ENCODE data around the gene TRIO.

The TRIO gene

DNA sequence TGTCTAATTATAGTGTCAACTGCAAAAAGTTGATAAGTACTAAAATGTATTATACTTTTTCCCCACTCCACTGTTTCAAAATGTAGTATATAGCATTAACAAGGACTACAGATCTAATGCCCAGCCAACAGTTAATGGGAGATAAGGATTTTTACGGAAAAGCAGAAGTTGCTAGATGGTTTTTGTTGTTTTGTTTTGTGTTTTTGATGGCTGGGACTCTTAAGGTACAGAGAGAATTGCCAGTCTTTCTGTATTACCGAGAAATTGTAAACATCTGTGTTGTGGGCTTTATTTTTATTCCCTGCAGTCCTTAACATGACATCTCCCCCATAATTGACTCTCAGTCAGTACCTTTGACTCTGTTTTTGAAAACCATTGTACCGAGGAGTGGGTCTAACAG lies 44.0 kb downstream of the TRIO start:
- ChIA-PET CTCF (no interaction called here), POLR2A (no interaction called here)
- Histone ChIP-seq H3K27ac (ENCODE audit: extremely low read depth, low read depth, low read length) (peak overlapping the region; percentile 61), H3K9me3 (ENCODE audit: control insufficient read depth, insufficient read depth, low read depth, low read length) (no peaks in the 10 kb centered on the region), H3K36me3 (ENCODE audit: control insufficient read depth in 2 of 2, insufficient read depth in 1 of 2, low read length in 2 of 2) (no peaks in the 10 kb centered on the region), H3K4me1 (ENCODE audit: control insufficient read depth, insufficient read depth, low read length) (peaks cover 80% of the 10 kb centered on the region), H3K4me3 (ENCODE audit: low read depth, low read length) (no peak overlapping the region)
- no peak for TF ChIP-seq ZNF664 (tag by site-specific recombination; IDR thresholded peaks at IDR 0.05)
- no peak for TF ChIP-seq ZBTB1 (tag by site-specific recombination; IDR thresholded peaks at IDR 0.05)
- TF ChIP-seq IKZF3 (tag by site-specific recombination; IDR thresholded peaks at IDR 0.05): 0 out of 2 replicates have a peak, but pooled peaks have one; percentile 9
- no peak for TF ChIP-seq ZNF248 (tag by site-specific recombination; IDR thresholded peaks at IDR 0.05)
- peak; percentile 53; the same call in 1 of the 2 replicates for TF ChIP-seq ZBTB17 (tag by site-specific recombination; IDR thresholded peaks at IDR 0.05)
- TF ChIP-seq ZNF596 (tag by site-specific recombination; IDR thresholded peaks at IDR 0.05): no peak
- TF ChIP-seq, protein P1, sequence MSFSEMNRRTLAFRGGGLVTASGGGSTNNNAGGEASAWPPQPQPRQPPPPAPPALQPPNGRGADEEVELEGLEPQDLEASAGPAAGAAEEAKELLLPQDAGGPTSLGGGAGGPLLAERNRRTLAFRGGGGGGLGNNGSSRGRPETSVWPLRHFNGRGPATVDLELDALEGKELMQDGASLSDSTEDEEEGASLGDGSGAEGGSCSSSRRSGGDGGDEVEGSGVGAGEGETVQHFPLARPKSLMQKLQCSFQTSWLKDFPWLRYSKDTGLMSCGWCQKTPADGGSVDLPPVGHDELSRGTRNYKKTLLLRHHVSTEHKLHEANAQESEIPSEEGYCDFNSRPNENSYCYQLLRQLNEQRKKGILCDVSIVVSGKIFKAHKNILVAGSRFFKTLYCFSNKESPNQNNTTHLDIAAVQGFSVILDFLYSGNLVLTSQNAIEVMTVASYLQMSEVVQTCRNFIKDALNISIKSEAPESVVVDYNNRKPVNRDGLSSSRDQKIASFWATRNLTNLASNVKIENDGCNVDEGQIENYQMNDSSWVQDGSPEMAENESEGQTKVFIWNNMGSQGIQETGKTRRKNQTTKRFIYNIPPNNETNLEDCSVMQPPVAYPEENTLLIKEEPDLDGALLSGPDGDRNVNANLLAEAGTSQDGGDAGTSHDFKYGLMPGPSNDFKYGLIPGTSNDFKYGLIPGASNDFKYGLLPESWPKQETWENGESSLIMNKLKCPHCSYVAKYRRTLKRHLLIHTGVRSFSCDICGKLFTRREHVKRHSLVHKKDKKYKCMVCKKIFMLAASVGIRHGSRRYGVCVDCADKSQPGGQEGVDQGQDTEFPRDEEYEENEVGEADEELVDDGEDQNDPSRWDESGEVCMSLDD (tag by site-specific recombination; IDR thresholded peaks at IDR 0.05): 0 out of 2 replicates have a peak, but pooled peaks have one; percentile 9
- TF ChIP-seq ZNF112 (tag by site-specific recombination; IDR thresholded peaks at IDR 0.05): no peak
- no peak for TF ChIP-seq ZNF791 (tag by site-specific recombination; IDR thresholded peaks at IDR 0.05)
- TF ChIP-seq ZNF311 (tag by site-specific recombination; IDR thresholded peaks at IDR 0.05; ENCODE audit: borderline replicate concordance): no peak
- TF ChIP-seq, protein P2, sequence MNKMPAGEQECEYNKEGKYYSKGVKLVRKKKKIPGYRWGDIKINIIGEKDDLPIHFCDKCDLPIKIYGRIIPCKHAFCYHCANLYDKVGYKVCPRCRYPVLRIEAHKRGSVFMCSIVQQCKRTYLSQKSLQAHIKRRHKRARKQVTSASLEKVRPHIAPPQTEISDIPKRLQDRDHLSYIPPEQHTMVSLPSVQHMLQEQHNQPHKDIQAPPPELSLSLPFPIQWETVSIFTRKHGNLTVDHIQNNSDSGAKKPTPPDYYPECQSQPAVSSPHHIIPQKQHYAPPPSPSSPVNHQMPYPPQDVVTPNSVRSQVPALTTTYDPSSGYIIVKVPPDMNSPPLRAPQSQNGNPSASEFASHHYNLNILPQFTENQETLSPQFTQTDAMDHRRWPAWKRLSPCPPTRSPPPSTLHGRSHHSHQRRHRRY (tag by site-specific recombination; IDR thresholded peaks at IDR 0.05): no peak
- TF ChIP-seq YY2 (tag by site-specific recombination; IDR thresholded peaks at IDR 0.05): no peak
- no peak for TF ChIP-seq ZNF157 (tag by site-specific recombination; IDR thresholded peaks at IDR 0.05)
- TF ChIP-seq ZNF777 (tag by site-specific recombination; IDR thresholded peaks at IDR 0.05; ENCODE audit: borderline replicate concordance): no peak
- TF ChIP-seq ZNF354C (tag by site-specific recombination; IDR thresholded peaks at IDR 0.05; ENCODE audit: borderline replicate concordance, low read depth): no peak
- TF ChIP-seq ZNF19 (tag by site-specific recombination; IDR thresholded peaks at IDR 0.05; ENCODE audit: low read depth): no peak
- peak; percentile 24; the same call in 1 of the 2 replicates for TF ChIP-seq ZNF121 (tag by site-specific recombination; IDR thresholded peaks at IDR 0.05)
- TF ChIP-seq ZNF548 (tag by site-specific recombination; IDR thresholded peaks at IDR 0.05): no peak
- TF ChIP-seq ZNF202 (tag by site-specific recombination; IDR thresholded peaks at IDR 0.05; ENCODE audit: borderline replicate concordance): no peak
- TF ChIP-seq, protein P3, sequence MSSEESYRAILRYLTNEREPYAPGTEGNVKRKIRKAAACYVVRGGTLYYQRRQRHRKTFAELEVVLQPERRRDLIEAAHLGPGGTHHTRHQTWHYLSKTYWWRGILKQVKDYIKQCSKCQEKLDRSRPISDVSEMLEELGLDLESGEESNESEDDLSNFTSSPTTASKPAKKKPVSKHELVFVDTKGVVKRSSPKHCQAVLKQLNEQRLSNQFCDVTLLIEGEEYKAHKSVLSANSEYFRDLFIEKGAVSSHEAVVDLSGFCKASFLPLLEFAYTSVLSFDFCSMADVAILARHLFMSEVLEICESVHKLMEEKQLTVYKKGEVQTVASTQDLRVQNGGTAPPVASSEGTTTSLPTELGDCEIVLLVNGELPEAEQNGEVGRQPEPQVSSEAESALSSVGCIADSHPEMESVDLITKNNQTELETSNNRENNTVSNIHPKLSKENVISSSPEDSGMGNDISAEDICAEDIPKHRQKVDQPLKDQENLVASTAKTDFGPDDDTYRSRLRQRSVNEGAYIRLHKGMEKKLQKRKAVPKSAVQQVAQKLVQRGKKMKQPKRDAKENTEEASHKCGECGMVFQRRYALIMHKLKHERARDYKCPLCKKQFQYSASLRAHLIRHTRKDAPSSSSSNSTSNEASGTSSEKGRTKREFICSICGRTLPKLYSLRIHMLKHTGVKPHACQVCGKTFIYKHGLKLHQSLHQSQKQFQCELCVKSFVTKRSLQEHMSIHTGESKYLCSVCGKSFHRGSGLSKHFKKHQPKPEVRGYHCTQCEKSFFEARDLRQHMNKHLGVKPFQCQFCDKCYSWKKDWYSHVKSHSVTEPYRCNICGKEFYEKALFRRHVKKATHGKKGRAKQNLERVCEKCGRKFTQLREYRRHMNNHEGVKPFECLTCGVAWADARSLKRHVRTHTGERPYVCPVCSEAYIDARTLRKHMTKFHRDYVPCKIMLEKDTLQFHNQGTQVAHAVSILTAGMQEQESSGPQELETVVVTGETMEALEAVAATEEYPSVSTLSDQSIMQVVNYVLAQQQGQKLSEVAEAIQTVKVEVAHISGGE (tag by site-specific recombination; conservative IDR thresholded peaks at IDR 0.05; ENCODE audit: low read depth): no peak
- TF ChIP-seq ZBTB48 (tag by site-specific recombination; IDR thresholded peaks at IDR 0.05): peak; percentile 13; the same call in 1 of the 2 replicates
- TF ChIP-seq, protein P4, sequence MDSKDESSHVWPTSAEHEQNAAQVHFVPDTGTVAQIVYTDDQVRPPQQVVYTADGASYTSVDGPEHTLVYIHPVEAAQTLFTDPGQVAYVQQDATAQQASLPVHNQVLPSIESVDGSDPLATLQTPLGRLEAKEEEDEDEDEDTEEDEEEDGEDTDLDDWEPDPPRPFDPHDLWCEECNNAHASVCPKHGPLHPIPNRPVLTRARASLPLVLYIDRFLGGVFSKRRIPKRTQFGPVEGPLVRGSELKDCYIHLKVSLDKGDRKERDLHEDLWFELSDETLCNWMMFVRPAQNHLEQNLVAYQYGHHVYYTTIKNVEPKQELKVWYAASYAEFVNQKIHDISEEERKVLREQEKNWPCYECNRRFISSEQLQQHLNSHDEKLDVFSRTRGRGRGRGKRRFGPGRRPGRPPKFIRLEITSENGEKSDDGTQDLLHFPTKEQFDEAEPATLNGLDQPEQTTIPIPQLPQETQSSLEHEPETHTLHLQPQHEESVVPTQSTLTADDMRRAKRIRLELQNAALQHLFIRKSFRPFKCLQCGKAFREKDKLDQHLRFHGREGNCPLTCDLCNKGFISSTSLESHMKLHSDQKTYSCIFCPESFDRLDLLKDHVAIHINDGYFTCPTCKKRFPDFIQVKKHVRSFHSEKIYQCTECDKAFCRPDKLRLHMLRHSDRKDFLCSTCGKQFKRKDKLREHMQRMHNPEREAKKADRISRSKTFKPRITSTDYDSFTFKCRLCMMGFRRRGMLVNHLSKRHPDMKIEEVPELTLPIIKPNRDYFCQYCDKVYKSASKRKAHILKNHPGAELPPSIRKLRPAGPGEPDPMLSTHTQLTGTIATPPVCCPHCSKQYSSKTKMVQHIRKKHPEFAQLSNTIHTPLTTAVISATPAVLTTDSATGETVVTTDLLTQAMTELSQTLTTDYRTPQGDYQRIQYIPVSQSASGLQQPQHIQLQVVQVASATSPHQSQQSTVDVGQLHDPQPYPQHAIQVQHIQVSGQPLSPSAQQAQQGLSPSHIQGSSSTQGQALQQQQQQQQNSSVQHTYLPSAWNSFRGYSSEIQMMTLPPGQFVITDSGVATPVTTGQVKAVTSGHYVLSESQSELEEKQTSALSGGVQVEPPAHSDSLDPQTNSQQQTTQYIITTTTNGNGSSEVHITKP (tag by site-specific recombination; IDR thresholded peaks at IDR 0.05): peak; percentile 19; the same call in 1 of the 2 replicates
- TF ChIP-seq ZNF302 (tag by site-specific recombination; IDR thresholded peaks at IDR 0.05; ENCODE audit: low read depth): no peak
- TF ChIP-seq, protein P5, sequence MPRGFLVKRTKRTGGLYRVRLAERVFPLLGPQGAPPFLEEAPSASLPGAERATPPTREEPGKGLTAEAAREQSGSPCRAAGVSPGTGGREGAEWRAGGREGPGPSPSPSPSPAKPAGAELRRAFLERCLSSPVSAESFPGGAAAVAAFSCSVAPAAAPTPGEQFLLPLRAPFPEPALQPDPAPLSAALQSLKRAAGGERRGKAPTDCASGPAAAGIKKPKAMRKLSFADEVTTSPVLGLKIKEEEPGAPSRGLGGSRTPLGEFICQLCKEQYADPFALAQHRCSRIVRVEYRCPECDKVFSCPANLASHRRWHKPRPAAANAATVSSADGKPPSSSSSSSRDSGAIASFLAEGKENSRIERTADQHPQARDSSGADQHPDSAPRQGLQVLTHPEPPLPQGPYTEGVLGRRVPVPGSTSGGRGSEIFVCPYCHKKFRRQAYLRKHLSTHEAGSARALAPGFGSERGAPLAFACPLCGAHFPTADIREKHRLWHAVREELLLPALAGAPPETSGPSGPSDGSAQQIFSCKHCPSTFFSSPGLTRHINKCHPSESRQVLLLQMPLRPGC (tag by site-specific recombination; IDR thresholded peaks at IDR 0.05): no peak
- no peak for TF ChIP-seq ZNF561 (tag by site-specific recombination; IDR thresholded peaks at IDR 0.05; ENCODE audit: borderline replicate concordance)
- 0 out of 2 replicates have a peak, but pooled peaks have one; percentile 35 for TF ChIP-seq ZNF2 (tag by site-specific recombination; IDR thresholded peaks at IDR 0.05)
- TF ChIP-seq RBAK (tag by site-specific recombination; IDR thresholded peaks at IDR 0.05): no peak
